Keratinocyte (primary cell): Measurements from ENCODE around the gene LRBA.

Experiments
- CTCF ChIP-seq, 3 experiments: IDR thresholded peaks in 1 of 3; conservative IDR thresholded peaks in 1 of 3; optimal IDR thresholded peaks in 1 of 3; 2 replicates in 2 of 3; 3 replicates in 1 of 3; pipeline versions ENCODE3 to v1.5.1; 2011; ENCODE audit warnings: low read length in 3 of 3, mild to moderate bottlenecking in 3 of 3, moderate library complexity in 2 of 3, control low read depth in 1 of 3, inconsistent platforms in 1 of 3; ENCODE audit not compliant: insufficient read depth in 2 of 3; ENCODE audit errors: extremely low read depth in 1 of 3
- EZH2 ChIP-seq: IDR thresholded peaks from one replicate; pipeline ENCODE4 v1.6.1; 2012; ENCODE audit warnings: inconsistent platforms, mild to moderate bottlenecking, low read length, moderate library complexity

GRCh38 chr4:150911326-150911725 is 103.8 kb downstream of the LRBA start:
- TF ChIP-seq CTCF (optimal IDR thresholded peaks at IDR 0.05 in 1 of 3, IDR thresholded peaks at IDR 0.05 in 1 of 3, conservative IDR thresholded peaks at IDR 0.05 in 1 of 3; ENCODE audit: extremely low read depth in 1 of 3, insufficient read depth in 2 of 3, low read length in 3 of 3) (no peak), EZH2 (no peak)
